ENCODE measurements around the gene IL31. TPM values are rescaled to one million over a fixed set of nuclear protein-coding genes. Genes with fewer than 3 reads are reported as not detected.

The IL31 gene
- total RNA-seq, 3 donors from 2014 or later = not detected

DNA sequence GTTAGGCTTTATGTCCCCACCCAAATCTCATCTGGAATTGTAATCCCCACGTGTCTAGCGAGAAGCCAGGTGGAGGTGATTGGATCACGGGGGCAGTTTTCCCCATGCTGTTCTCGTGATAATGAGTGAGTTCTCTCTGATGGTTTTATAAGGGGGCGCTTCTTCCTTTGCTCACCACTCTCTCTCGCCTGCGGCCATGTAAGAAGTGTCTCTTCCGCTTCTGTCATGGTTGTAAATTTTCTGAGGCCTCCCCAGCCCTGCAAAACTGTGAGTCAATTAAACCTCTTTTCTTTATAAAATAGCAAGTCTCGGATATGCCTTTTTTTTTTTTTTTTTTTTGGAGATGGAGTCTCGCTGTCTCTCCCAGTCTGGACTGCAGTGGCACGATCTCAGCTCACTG is 13.3 kb downstream of the IL31 start:
- no peak for ATAC-seq
- no peak for TF ChIP-seq CTCF (IDR thresholded peaks at IDR 0.05)
- Histone ChIP-seq H3K36me3 (ENCODE audit: low read depth) (no peaks in the 10 kb centered on the region), H3K9me3 (no peaks in the 10 kb centered on the region), H3K4me1 (ENCODE audit: low read depth) (no peaks in the 10 kb centered on the region), H3K4me3 (no peak overlapping the region)
- no peak for DNase-seq
- intact Hi-C loops (cut with DNase I, micrococcal nuclease) = no loop called here

GRCh38 chr12:122159882-122160281 is 14.1 kb downstream of the IL31 start:
- no peaks in the 10 kb centered on the region for H3K36me3 ChIP-seq (ENCODE audit: low read depth)
- H3K4me3 ChIP-seq = no peak overlapping the region
- no peaks in the 10 kb centered on the region for H3K4me1 ChIP-seq (ENCODE audit: low read depth)
- DNase-seq = no peak
- ATAC-seq = no peak
- no peaks in the 10 kb centered on the region for H3K9me3 ChIP-seq
- no peak for TF ChIP-seq CTCF (IDR thresholded peaks at IDR 0.05)
- intact Hi-C loops (cut with DNase I, micrococcal nuclease) = no loop called here

- no peak for ATAC-seq
- H3K9me3 ChIP-seq = no peaks in the 10 kb centered on the region
- H3K4me1 ChIP-seq (ENCODE audit: low read depth) = no peaks in the 10 kb centered on the region
- no peak overlapping the region for H3K4me3 ChIP-seq
- no peak for DNase-seq
- no peaks in the 10 kb centered on the region for H3K36me3 ChIP-seq (ENCODE audit: low read depth)
- intact Hi-C loops (cut with DNase I, micrococcal nuclease) = no loop called here
- TF ChIP-seq CTCF (IDR thresholded peaks at IDR 0.05) = no peak
Observed at GRCh38 chr12:122158700-122159285, 15.2 kb downstream of the IL31 start.

- ATAC-seq (no peak), DNase-seq (no peak)
- TF ChIP-seq CTCF (IDR thresholded peaks at IDR 0.05) = no peak
- Histone ChIP-seq H3K36me3 (ENCODE audit: low read depth) (no peaks in the 10 kb centered on the region), H3K9me3 (no peaks in the 10 kb centered on the region), H3K4me3 (no peak overlapping the region), H3K4me1 (ENCODE audit: low read depth) (no peaks in the 10 kb centered on the region)
- intact Hi-C loops (cut with DNase I, micrococcal nuclease) = no loop called here
Observed at GRCh38 chr12:122155705-122156104, 18.3 kb downstream of the IL31 start.

GRCh38 chr12:122152754-122153153 is 21.3 kb downstream of the IL31 start:
- no peak for TF ChIP-seq CTCF (IDR thresholded peaks at IDR 0.05)
- intact Hi-C loops (cut with DNase I, micrococcal nuclease) = no loop called here
- DNase-seq (no peak), ATAC-seq (no peak)
- H3K36me3 ChIP-seq (ENCODE audit: low read depth) = no peaks in the 10 kb centered on the region
- no peaks in the 10 kb centered on the region for H3K4me1 ChIP-seq (ENCODE audit: low read depth)
- no peaks in the 10 kb centered on the region for H3K9me3 ChIP-seq
- no peak overlapping the region for H3K4me3 ChIP-seq

GRCh38 chr12:122150127-122150681 is 23.8 kb downstream of the IL31 start:
- no peaks in the 10 kb centered on the region for H3K4me1 ChIP-seq (ENCODE audit: low read depth)
- intact Hi-C loops (cut with DNase I, micrococcal nuclease) = no loop called here
- no peaks in the 10 kb centered on the region for H3K9me3 ChIP-seq
- no peaks in the 10 kb centered on the region for H3K36me3 ChIP-seq (ENCODE audit: low read depth)
- DNase-seq (no peak), ATAC-seq (no peak)
- H3K4me3 ChIP-seq = no peak overlapping the region
- no peak for TF ChIP-seq CTCF (IDR thresholded peaks at IDR 0.05)
